ENCODE results near the gene IL37. TPM values are rescaled to one million over a fixed set of nuclear protein-coding genes. Genes with fewer than 3 reads are reported as not detected.

The IL37 gene
- total RNA-seq, 1 donor from 2014 or later = not detected

DNA sequence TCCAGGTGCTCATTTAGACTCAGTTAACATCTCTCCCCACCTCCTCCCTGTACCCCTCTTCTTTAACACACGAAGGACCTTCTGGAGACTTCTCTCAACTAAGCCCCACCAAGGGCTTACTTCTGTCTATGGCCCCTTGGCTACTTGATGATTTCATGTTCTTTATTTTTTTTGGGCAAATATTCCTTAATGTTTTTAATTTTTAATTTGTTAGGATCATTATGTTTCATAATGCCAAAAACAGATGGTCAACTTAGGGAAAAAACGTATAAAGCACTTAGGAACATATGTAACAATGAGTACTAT, 25.9 kb downstream of the IL37 start:
- Histone ChIP-seq H4K20me1 (ENCODE audit: insufficient read depth, low read length) (no peaks in the 10 kb centered on the region), H3K27me3 (ENCODE audit: insufficient read depth, low read length) (no peaks in the 10 kb centered on the region), H2AFZ (ENCODE audit: low read depth, low read length) (no peak overlapping the region), H3K4me2 (ENCODE audit: low read length) (peak overlapping the region; percentile 46), H3K4me1 (ENCODE audit: insufficient read depth, low read length) (peaks cover 6% of the 10 kb centered on the region), H3K36me3 (ENCODE audit: insufficient read depth, low read length) (no peaks in the 10 kb centered on the region), H3K27ac (ENCODE audit: low read depth, low read length) (no peak overlapping the region), H3K9ac (ENCODE audit: low read length) (no peak overlapping the region), H3K79me2 (ENCODE audit: insufficient read depth, low read length) (no peaks in the 10 kb centered on the region), H3K4me3 (ENCODE audit: insufficient read depth, low read depth, low read length) (no peak overlapping the region), H3K9me3 (ENCODE audit: insufficient read depth, low read depth, low read length) (no peaks in the 10 kb centered on the region)
- TF ChIP-seq CTCF (IDR thresholded peaks at IDR 0.05; ENCODE audit: insufficient read depth, low read depth, low read length) = no peak
- TF ChIP-seq EZH2 (IDR thresholded peaks at IDR 0.05; ENCODE audit: insufficient read depth, low read length) = no peak
- DNase-seq (ENCODE audit: low read depth) (no peak), FAIRE-seq (no peak)
- Mint-ChIP-seq H3K9me3 (ENCODE audit: unreplicated experiment) (no peaks in the 10 kb centered on the region), H3K36me3 (ENCODE audit: low read depth, unreplicated experiment) (no peaks in the 10 kb centered on the region), H3K4me3 (ENCODE audit: unreplicated experiment) (no peak overlapping the region), H3K27ac (ENCODE audit: unreplicated experiment) (no peak overlapping the region), H3K4me1 (ENCODE audit: low read depth, unreplicated experiment) (peaks cover 7% of the 10 kb centered on the region), H3K27me3 (ENCODE audit: low read depth, unreplicated experiment) (peaks cover 50% of the 10 kb centered on the region)

DNA sequence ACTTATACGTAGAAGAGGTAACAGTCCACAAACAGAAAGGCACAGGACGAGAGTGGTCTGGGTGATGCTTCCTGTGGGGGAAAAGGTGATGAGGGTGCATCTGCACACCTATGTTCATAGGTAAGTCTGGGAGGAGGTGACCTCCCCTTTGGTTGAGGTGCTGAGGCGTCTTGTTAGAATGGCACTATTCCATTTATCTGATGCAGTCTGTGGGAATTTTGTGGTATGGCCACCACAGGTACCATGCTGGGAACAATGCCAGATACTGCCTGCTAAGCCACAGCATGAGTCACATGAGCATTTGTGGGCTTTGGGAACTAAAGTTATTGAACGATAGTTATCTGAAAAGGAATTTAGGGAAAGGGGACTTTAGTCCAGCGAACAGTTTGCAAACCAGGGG, 27.9 kb downstream of the IL37 start:
- no peaks in the 10 kb centered on the region for H3K36me3 Mint-ChIP-seq (ENCODE audit: low read depth, unreplicated experiment)
- H3K27ac Mint-ChIP-seq (ENCODE audit: unreplicated experiment) = no peak overlapping the region
- no peak overlapping the region for H3K4me3 ChIP-seq (ENCODE audit: insufficient read depth, low read depth, low read length)
- no peak for TF ChIP-seq EZH2 (IDR thresholded peaks at IDR 0.05; ENCODE audit: insufficient read depth, low read length)
- no peak overlapping the region for H2AFZ ChIP-seq (ENCODE audit: low read depth, low read length)
- peak; percentile 57 for DNase-seq (ENCODE audit: low read depth)
- H3K27ac ChIP-seq (ENCODE audit: low read depth, low read length) = no peak overlapping the region
- no peaks in the 10 kb centered on the region for H3K9me3 Mint-ChIP-seq (ENCODE audit: unreplicated experiment)
- H3K4me1 ChIP-seq (ENCODE audit: insufficient read depth, low read length) = peaks cover 11% of the 10 kb centered on the region
- no peaks in the 10 kb centered on the region for H3K36me3 ChIP-seq (ENCODE audit: insufficient read depth, low read length)
- H3K27me3 Mint-ChIP-seq (ENCODE audit: low read depth, unreplicated experiment) = peaks cover 35% of the 10 kb centered on the region
- no peaks in the 10 kb centered on the region for H3K27me3 ChIP-seq (ENCODE audit: insufficient read depth, low read length)
- H3K4me1 Mint-ChIP-seq (ENCODE audit: low read depth, unreplicated experiment) = peaks cover 7% of the 10 kb centered on the region
- H3K79me2 ChIP-seq (ENCODE audit: insufficient read depth, low read length) = no peaks in the 10 kb centered on the region
- H4K20me1 ChIP-seq (ENCODE audit: insufficient read depth, low read length) = no peaks in the 10 kb centered on the region
- H3K9ac ChIP-seq (ENCODE audit: low read length) = no peak overlapping the region
- H3K4me2 ChIP-seq (ENCODE audit: low read length) = no peak overlapping the region
- H3K4me3 Mint-ChIP-seq (ENCODE audit: unreplicated experiment) = no peak overlapping the region
- no peaks in the 10 kb centered on the region for H3K9me3 ChIP-seq (ENCODE audit: insufficient read depth, low read depth, low read length)
- FAIRE-seq = no peak

DNA sequence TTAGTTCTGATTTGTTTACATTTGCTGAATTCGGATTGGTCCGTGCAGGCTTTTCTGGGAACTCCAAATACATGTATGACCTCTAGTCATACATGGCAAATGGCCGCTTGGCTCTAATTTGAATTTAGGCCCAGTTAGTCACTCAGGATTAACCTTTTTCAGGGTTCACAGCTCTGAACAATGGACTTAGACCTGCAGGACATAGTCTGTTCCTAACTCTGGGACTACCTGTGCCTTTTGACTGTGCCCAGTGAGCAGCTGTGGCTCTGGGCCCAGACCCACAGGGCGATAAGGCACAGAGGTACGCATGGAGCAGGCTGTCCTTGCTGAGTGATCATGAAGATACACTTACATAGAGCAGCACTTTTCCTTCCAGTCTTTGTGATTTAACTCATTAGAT, 28.5 kb downstream of the IL37 start:
- Histone ChIP-seq H3K27ac (ENCODE audit: low read depth, low read length) (no peak overlapping the region), H3K4me2 (ENCODE audit: low read length) (no peak overlapping the region), H3K9ac (ENCODE audit: low read length) (no peak overlapping the region), H3K27me3 (ENCODE audit: insufficient read depth, low read length) (no peaks in the 10 kb centered on the region), H3K4me1 (ENCODE audit: insufficient read depth, low read length) (peaks cover 11% of the 10 kb centered on the region), H2AFZ (ENCODE audit: low read depth, low read length) (no peak overlapping the region), H3K4me3 (ENCODE audit: insufficient read depth, low read depth, low read length) (no peak overlapping the region), H4K20me1 (ENCODE audit: insufficient read depth, low read length) (no peaks in the 10 kb centered on the region), H3K9me3 (ENCODE audit: insufficient read depth, low read depth, low read length) (no peaks in the 10 kb centered on the region), H3K79me2 (ENCODE audit: insufficient read depth, low read length) (no peaks in the 10 kb centered on the region), H3K36me3 (ENCODE audit: insufficient read depth, low read length) (no peaks in the 10 kb centered on the region)
- no peaks in the 10 kb centered on the region for H3K36me3 Mint-ChIP-seq (ENCODE audit: low read depth, unreplicated experiment)
- H3K27me3 Mint-ChIP-seq (ENCODE audit: low read depth, unreplicated experiment) = peaks cover 35% of the 10 kb centered on the region
- peaks cover 7% of the 10 kb centered on the region for H3K4me1 Mint-ChIP-seq (ENCODE audit: low read depth, unreplicated experiment)
- no peak overlapping the region for H3K4me3 Mint-ChIP-seq (ENCODE audit: unreplicated experiment)
- no peak overlapping the region for H3K27ac Mint-ChIP-seq (ENCODE audit: unreplicated experiment)
- TF ChIP-seq EZH2 (IDR thresholded peaks at IDR 0.05; ENCODE audit: insufficient read depth, low read length) (no peak), CTCF (IDR thresholded peaks at IDR 0.05; ENCODE audit: insufficient read depth, low read depth, low read length) (no peak)
- DNase-seq (ENCODE audit: low read depth) = no peak
- H3K9me3 Mint-ChIP-seq (ENCODE audit: unreplicated experiment) = no peaks in the 10 kb centered on the region
- FAIRE-seq = no peak
